Measurements from ENCODE around the gene SYT14.
"Not testable (repeated sequence)": the region's sequence is repeated elsewhere in the genome, so short reads cannot be mapped to it uniquely, and the experiment has no call there.

Gene SYT14

DNA sequence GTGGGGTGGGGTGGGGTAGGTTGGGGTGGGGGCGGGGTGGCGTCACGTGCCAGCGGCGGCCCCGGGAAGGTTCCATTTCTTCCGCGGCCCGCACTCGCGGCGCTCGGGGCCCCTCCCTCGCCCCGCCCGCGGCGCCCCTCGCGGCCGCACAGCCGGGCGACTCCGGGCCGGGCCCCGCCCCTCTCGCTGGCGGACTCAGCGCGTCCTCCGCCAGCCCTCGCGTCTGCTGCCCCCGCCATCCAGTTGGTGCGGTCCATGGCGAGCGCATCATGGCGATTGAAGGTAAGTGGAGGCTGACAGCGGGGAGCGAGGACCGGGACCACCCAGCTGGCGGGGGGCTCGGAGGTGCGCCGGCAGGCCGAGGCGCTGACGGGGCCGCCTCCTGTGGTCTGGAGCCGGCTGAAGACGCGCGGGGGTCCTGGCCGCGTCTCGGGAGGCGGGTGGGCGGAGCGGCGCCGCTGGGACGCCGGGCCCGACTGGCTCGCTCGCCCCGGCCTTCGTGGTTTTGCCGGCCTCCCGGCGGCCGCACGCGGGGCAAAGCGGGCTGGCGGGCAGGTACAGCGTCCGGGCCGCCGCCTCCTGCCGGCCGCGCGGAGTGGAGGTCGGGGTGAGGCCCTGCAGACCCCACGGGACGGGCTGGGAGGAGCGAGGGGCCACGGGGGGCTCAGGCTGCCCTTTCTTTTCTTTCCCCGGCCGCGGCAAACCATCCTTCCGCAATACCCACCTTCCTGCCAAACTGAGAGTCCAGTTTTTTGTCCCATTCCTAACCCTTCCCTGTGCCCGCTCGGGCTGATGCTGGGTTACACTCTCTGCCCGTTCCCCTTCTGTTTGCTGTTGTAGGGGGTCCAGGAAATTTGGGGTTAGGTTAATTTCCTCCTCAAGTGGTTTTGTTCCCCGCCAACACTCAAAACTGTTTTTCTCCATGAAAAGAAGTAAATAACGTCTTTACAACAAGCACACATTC lies at the start of gene SYT14:
SYT14 (plus strand) TSS at position 222 of the 964 bp plus-strand sequence; CDS start at position 270, 48 bp downstream.
- no peak for DNase-seq

DNA sequence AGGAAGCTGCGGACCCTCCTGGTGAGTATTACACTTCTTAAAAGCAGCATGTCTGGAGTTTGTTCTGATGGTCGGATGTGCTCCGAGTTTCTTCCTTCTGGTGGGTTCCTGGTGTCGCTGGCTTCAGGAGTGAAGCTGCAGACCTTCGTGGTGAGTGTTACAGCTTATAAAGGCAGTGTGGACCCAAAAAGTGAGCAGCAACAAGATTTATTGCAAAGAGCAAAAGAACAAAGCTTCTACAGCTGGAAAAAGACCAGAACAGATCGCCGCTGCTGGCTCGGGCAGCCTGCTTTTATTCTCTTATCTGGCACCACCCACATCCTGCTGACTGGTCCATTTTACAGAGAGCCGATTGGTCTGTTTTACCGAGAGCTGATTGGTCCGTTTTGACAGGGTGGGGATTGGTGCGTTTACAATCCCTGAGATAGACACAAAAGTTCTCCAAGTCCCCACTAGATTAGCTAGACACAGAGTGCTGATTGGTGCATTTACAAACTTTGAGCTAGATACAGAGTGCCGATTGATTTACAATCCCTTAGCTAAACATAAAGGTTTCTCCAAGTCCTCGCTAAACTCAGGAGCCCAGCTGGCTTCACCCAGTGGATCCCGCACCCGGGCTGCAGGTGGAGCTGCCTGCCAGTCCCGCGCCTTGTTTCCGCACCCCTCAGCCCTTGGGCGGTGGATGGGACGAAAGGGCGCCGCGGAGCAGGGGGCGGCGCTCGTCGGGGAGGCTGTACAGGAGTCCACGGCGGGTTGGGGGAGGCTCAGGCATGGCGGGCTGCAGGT lies 49.5 kb upstream of the SYT14 start:
- not testable (repeated sequence) for DNase-seq

- DNase-seq = no peak
These were observed 49.0 kb upstream of the SYT14 start for GRCh38 chr1:209889077-209889418.

GRCh38 chr1:209890641-209891330 lies 47.2 kb upstream of the SYT14 start:
- no peak for DNase-seq

GRCh38 chr1:209893751-209894150 lies 44.3 kb upstream of the SYT14 start:
- no peak for DNase-seq

- DNase-seq = no peak
These were observed 42.3 kb upstream of the SYT14 start for GRCh38 chr1:209895709-209896108.

- DNase-seq = no peak
These were observed 41.7 kb upstream of the SYT14 start for GRCh38 chr1:209896346-209896745.

DNA sequence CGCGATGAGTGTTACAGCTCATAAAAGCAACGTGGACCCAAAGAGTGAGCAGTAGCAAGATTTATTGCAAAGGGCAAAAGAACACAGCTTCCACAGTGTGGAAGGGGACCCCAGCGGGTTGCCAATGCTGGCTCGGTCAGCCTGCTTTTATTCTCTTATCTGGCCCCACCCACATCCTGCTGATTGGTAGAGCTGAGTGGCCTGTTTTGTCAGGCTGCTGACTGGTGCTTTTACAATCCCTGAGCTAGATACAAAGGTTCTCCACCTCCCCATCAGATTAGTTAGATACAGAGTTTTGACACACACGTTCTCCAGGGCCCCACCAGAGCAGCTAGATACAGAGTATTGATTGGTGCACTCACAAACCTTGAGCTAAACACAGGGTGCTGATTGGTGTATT lies 39.7 kb upstream of the SYT14 start:
- DNase-seq = not testable (repeated sequence)

- DNase-seq = not testable (repeated sequence)
These were observed 39.2 kb upstream of the SYT14 start for GRCh38 chr1:209898851-209899250.

- no peak for DNase-seq
These were observed 38.1 kb upstream of the SYT14 start for GRCh38 chr1:209899948-209900347.

DNA sequence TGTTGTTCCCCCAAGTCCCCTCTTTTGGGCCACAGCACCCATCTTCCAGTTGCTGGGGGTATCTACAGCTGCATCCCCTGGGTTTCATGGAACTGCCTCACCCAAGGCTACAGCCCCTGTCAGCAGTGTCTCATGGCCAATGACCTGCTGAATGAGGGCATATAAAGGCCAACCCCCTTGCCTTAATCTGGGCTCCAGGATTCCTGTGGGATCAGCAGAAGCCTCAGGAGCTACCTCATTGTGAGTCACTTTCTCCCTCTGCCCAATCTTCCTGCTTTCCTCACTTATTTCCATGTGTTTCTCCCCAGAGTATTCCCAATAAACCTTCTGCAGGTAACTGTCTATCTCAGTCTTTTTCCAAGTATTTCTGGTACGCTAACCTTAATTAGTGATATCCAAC lies 37.3 kb upstream of the SYT14 start:
- DNase-seq = no peak

- DNase-seq = no peak
These were observed 36.8 kb upstream of the SYT14 start for GRCh38 chr1:209901211-209901610.

DNA sequence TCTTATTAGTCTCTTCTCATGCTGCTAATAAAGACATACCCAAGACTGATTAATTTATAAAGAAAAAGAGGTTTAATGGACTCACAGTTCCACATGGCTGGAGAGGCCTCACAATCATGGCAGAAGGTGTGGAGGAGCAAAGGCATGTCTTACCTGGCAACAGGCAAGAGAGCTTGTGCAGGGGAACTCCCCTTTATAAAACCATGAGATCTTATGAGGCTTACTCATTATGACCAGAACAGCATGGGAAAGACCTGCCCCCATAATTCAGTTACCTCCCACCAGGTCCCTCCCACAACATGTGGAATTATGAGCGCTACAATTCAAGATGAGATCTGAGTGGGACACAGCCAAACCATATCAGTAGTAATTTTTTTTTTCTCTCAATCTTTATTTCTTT lies 33.2 kb upstream of the SYT14 start:
- not testable (repeated sequence) for DNase-seq

- DNase-seq = no peak
These were observed 26.3 kb upstream of the SYT14 start for GRCh38 chr1:209911746-209912145.

- no peak for DNase-seq
These were observed 25.7 kb upstream of the SYT14 start for GRCh38 chr1:209912306-209912705.

GRCh38 chr1:209919637-209920036 lies 18.4 kb upstream of the SYT14 start:
- not testable (repeated sequence) for DNase-seq

- no peak for DNase-seq
These were observed 17.2 kb upstream of the SYT14 start for GRCh38 chr1:209920844-209921243.

GRCh38 chr1:209924390-209924789 lies 13.6 kb upstream of the SYT14 start:
- DNase-seq = no peak

- no peak for DNase-seq
These were observed 12.0 kb upstream of the SYT14 start for GRCh38 chr1:209926045-209926444.

GRCh38 chr1:209927466-209927865 lies 10.6 kb upstream of the SYT14 start:
- no peak for DNase-seq

GRCh38 chr1:209929751-209930150 lies 8.3 kb upstream of the SYT14 start:
- DNase-seq = no peak

DNA sequence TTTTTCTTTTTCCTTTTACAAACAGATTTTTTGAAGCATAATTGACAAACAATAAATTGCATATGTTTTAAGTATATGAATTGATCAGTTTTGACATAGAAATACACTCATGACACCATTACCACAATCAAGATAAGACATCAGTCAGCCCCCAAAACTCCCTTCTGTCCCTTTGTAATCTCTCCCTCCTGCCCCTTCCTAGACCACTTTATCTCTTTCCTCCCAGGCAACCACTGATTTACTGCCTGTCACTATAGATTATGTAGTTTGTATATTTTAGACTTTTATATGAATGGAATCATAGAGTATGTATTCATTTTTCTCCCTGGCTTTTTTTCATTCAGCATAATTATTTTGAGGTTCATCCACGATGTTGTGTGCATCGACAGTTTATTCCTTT lies 6.9 kb upstream of the SYT14 start:
- no peak for DNase-seq

DNA sequence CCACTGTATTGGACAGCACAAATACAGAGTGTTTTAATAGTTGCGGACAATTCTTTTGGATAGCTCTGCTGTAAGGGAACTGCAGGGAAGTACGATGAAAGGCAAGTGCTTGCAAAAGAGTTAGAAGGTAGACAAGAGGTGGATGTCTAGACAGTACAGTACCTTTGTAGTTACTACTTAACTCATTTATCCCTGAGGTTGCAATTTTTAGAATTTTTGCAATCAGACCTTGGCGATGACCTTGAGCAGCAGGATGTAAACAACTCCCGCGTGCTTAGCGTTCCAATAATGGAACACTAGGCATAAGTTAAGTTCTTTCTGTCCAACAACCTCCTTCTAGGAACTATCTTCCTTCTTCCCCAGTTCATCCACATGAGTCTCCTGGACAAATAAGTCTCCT lies 1.9 kb upstream of the SYT14 start:
- no peak for DNase-seq
